ENCODE results near the gene SLC2A4RG. TPM values are rescaled to one million over a fixed set of nuclear protein-coding genes. Genes with fewer than 3 reads are reported as not detected.
"Not testable (repeated sequence)": the region's sequence is repeated elsewhere in the genome, so short reads cannot be mapped to it uniquely, and the experiment has no call there.

The SLC2A4RG gene
- total RNA-seq, 1 donor from 2014 or later, result 53.0 TPM

DNA sequence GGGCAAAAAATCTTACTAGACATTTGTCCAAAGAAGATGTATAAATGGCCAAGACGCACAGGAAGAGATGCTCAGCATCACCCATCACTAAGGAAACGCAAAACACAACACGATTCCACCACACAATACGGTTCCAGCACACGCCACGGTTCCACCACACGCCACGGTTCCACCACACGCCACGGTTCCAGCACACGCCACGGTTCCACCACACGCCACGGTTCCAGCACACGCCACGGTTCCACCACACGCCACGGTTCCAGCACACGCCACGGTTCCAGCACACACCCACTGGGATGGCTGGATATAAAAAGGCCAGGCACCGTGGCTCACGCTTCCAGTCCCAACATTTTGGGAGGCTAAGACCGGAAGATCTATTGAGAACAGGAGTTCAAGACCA is 37.3 kb downstream of the SLC2A4RG start:
- DNase-seq (ENCODE audit: low spot score); H3K27me3 Mint-ChIP-seq (ENCODE audit: low read depth); H3K4me1 Mint-ChIP-seq (ENCODE audit: low read depth); H3K36me3 Mint-ChIP-seq (ENCODE audit: low read depth); H3K9me3 Mint-ChIP-seq; H3K27ac Mint-ChIP-seq; H3K4me3 Mint-ChIP-seq (ENCODE audit: low read depth); intact Hi-C loops (cut with micrococcal nuclease): not testable (repeated sequence)

DNA sequence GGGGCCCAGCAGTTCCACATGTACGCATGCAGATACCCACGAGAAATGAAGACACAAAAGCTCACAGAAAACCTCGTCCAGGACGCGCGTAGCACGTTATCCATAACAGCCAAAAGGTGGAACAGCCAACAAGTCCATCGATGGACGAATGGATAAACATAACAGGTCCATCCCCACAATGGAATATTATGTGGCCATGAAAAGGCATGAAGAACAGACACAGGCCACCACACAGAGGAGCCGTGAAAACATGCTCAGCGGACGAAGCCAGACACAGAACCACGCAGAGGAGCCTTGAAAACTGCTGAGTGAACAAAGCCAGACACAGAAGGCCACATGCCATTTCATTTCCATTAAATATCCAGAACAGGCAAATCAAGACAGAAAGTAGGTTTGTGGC is 38.0 kb downstream of the SLC2A4RG start:
- H3K27ac Mint-ChIP-seq, result no peak overlapping the region
- H3K4me3 Mint-ChIP-seq (ENCODE audit: low read depth), result no peak overlapping the region
- peaks cover 3% of the 10 kb centered on the region for H3K4me1 Mint-ChIP-seq (ENCODE audit: low read depth)
- intact Hi-C loops (cut with micrococcal nuclease), result no loop called here
- H3K27me3 Mint-ChIP-seq (ENCODE audit: low read depth), result no peaks in the 10 kb centered on the region
- no peaks in the 10 kb centered on the region for H3K9me3 Mint-ChIP-seq
- no peak for DNase-seq (ENCODE audit: low spot score)
- H3K36me3 Mint-ChIP-seq (ENCODE audit: low read depth), result no peaks in the 10 kb centered on the region

DNA sequence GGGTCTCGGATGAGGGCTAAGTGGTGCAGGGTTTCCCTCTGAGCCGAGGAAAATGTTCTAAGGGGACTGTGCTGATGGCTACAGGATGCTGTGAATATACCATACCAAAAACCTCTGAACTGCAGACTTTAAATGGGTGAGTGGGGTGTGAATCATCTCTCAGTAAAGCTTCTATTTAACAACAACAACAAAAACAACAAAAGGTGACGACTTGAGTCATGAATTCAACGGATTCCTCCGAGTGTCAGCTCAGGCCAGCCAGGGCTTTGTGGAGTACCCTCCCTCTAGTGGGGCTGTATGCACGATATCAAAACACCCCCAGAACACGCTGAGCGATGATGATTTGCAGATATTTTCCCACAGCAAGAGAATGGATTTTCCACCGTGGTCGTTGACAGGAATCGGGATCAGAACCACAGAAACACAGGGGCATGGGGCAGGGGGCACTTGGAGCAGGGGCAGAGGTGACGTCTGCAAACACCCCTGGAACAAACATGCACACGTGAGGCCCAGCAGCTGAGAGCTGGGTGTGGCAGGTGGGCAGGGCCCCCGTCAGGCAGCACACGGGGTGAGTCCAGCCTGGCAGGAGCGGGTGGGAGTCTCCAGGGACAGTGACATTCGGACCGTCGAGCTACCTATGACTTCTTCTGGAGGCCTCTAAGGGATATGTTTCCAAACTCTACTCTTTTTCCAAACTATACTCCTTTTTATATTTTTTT is 38.6 kb downstream of the SLC2A4RG start:
- no peak overlapping the region for H3K4me3 Mint-ChIP-seq (ENCODE audit: low read depth)
- no peaks in the 10 kb centered on the region for H3K36me3 Mint-ChIP-seq (ENCODE audit: low read depth)
- intact Hi-C loops (cut with micrococcal nuclease), result no loop called here
- no peak for DNase-seq (ENCODE audit: low spot score)
- peaks cover 3% of the 10 kb centered on the region for H3K4me1 Mint-ChIP-seq (ENCODE audit: low read depth)
- no peak overlapping the region for H3K27ac Mint-ChIP-seq
- no peaks in the 10 kb centered on the region for H3K9me3 Mint-ChIP-seq
- H3K27me3 Mint-ChIP-seq (ENCODE audit: low read depth), result no peaks in the 10 kb centered on the region

DNA sequence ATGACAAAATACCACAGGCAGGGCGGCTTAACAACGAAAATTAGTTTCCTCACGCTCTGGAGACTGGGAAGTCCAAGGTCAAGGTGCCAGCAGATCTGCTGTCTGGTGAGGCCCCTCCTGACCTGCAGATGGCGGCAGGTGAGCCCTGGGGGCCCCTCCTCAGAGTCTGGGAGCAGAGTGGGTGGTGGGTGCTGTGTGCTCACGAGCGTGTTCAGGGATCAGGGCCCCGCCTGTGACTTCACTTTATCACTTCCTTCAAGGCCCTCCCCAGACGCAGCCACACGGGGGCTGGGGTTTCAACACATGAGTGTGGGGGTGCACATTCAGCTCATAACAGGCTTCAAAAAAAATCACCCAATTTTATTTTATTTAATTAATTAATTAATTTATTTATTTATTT is 39.3 kb downstream of the SLC2A4RG start:
- H3K4me1 Mint-ChIP-seq (ENCODE audit: low read depth), result peaks cover 3% of the 10 kb centered on the region
- H3K9me3 Mint-ChIP-seq, result no peaks in the 10 kb centered on the region
- intact Hi-C loops (cut with micrococcal nuclease), result no loop called here
- no peak overlapping the region for H3K27ac Mint-ChIP-seq
- no peak overlapping the region for H3K4me3 Mint-ChIP-seq (ENCODE audit: low read depth)
- H3K36me3 Mint-ChIP-seq (ENCODE audit: low read depth), result no peaks in the 10 kb centered on the region
- no peak for DNase-seq (ENCODE audit: low spot score)
- no peaks in the 10 kb centered on the region for H3K27me3 Mint-ChIP-seq (ENCODE audit: low read depth)

DNA sequence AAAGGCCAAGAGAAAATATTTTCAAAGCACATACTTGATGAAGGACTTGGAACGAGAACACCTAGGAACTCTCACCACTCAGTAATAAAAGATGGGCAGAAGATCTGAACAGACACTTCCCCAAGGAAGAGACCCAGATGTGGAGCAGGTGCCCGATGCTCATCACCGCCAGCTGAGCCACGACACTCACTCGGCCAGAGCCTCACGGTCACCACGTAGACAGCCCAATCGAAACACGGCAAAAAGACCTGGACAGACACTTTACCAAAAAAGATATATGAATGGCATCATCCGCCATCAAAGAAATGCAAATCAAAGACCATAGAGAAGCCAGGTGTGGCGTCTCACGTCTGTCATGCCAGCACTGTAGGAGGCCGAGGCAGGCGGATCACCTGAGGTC is 41.6 kb downstream of the SLC2A4RG start:
- DNase-seq (ENCODE audit: low spot score), result no peak
- intact Hi-C loops (cut with micrococcal nuclease), result no loop called here
- Mint-ChIP-seq H3K27me3 (ENCODE audit: low read depth) (no peaks in the 10 kb centered on the region), H3K4me3 (ENCODE audit: low read depth) (no peak overlapping the region), H3K9me3 (no peaks in the 10 kb centered on the region), H3K36me3 (ENCODE audit: low read depth) (no peaks in the 10 kb centered on the region), H3K4me1 (ENCODE audit: low read depth) (peaks cover 5% of the 10 kb centered on the region), H3K27ac (no peak overlapping the region)

DNA sequence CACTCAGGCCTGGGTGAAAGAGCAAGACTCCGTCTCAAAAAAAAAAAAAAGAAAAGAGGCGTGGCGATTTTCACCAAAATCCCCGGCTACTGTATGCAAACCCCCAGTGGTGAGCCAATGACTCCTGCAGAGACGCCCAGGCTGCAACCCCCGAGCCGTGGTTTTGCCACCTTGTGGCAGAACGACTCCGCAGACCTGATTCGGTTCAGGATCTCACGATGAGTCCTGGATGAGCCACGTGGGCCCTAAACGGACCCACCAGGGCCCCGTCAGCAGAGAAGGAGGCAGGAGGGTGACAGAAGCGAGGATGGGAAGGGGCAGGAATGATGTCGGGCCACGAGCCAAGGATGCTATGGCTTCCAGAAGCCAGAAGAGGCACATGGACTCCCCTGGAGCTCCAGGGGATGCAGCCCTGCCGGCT is 42.5 kb downstream of the SLC2A4RG start:
- no peaks in the 10 kb centered on the region for H3K9me3 Mint-ChIP-seq
- DNase-seq (ENCODE audit: low spot score), result no peak
- no peak overlapping the region for H3K4me3 Mint-ChIP-seq (ENCODE audit: low read depth)
- H3K36me3 Mint-ChIP-seq (ENCODE audit: low read depth), result no peaks in the 10 kb centered on the region
- intact Hi-C loops (cut with micrococcal nuclease), result no loop called here
- H3K27ac Mint-ChIP-seq, result no peak overlapping the region
- no peaks in the 10 kb centered on the region for H3K27me3 Mint-ChIP-seq (ENCODE audit: low read depth)
- peaks cover 5% of the 10 kb centered on the region for H3K4me1 Mint-ChIP-seq (ENCODE audit: low read depth)

DNA sequence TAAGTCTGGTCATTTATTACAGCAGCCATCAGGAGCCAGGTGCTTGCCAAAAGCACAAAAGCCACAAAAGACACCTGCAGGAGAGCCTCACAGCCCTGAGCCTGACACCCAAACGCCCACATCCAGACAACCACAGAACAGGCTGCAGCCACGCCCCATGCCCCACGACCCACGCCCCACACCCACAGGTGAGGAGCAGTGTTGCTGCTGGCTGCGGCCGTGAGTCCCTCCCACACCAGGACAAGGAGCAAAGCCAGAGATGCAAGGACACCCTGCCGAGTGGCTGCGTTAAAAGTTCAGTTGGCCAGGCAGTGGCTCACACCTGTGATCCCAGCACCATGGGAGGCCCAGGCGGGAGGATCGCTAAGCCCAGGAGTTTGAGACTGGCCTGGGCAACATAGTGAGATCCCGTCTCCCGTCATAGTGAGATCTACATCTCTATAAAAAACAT is 43.0 kb downstream of the SLC2A4RG start:
- Mint-ChIP-seq H3K27me3 (ENCODE audit: low read depth) (no peaks in the 10 kb centered on the region), H3K36me3 (ENCODE audit: low read depth) (no peaks in the 10 kb centered on the region), H3K4me3 (ENCODE audit: low read depth) (no peak overlapping the region), H3K27ac (no peak overlapping the region), H3K9me3 (no peaks in the 10 kb centered on the region), H3K4me1 (ENCODE audit: low read depth) (peaks cover 5% of the 10 kb centered on the region)
- intact Hi-C loops (cut with micrococcal nuclease), result no loop called here
- DNase-seq (ENCODE audit: low spot score), result no peak

DNA sequence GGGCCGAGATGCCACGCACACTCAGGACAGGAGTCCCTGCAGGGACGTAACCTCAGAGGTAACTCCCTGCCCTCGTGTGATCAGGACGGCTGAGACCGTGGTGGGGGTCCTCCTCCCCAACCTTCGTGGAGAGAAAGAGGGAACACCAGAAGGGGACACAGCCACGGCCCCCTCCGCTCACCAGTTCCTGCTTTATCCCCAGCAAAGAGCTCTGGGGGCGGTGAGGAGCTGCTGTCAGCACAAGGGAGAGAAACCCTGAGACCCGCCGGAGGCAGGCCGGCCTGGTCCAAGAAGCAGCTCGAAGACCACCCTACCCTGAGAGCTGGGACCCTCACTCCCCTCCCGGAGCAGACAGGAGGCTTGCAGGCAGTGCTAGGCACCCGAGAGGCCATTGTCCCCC is 44.4 kb downstream of the SLC2A4RG start:
- no peaks in the 10 kb centered on the region for H3K9me3 Mint-ChIP-seq
- H3K27ac Mint-ChIP-seq, result no peak overlapping the region

DNA sequence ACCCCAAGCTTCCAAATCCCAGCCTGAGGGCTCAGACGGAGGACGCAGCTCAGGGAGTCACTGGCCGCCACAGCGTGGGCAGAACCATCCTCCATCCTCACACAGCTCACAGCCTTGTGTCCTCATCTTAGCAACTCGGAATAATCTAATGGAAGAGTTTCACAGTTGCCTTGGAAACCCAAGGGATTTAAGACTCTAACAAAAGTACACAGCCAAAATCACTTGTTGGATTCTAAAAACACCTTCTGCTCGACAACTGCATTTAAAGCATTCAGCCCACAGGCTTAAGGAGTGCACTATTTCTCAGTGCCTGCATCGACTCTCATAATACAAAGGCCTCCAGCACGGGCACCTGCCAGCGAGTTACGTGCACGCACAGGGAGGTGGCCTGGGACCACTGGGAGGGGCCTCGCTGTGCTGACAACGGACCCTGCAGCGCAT is 46.1 kb downstream of the SLC2A4RG start:
- DNase-seq (ENCODE audit: low spot score), result no peak
- intact Hi-C loops (cut with micrococcal nuclease), result loop anchor here (2.0 to 5.0 kb wide), 2 partner anchors 82 to 247 kb away; partner anchors contain the start of gene TPD52L2
- H3K4me3 Mint-ChIP-seq (ENCODE audit: low read depth), result no peak overlapping the region
- no peaks in the 10 kb centered on the region for H3K9me3 Mint-ChIP-seq
- no peak overlapping the region for H3K27ac Mint-ChIP-seq
- no peaks in the 10 kb centered on the region for H3K27me3 Mint-ChIP-seq (ENCODE audit: low read depth)
- no peaks in the 10 kb centered on the region for H3K36me3 Mint-ChIP-seq (ENCODE audit: low read depth)
- peaks cover 5% of the 10 kb centered on the region for H3K4me1 Mint-ChIP-seq (ENCODE audit: low read depth)

More for the DNA sequence above, 44.4 kb downstream of the SLC2A4RG start:
- H3K27me3 Mint-ChIP-seq (ENCODE audit: low read depth), result no peaks in the 10 kb centered on the region
- intact Hi-C loops (cut with micrococcal nuclease), result no loop called here
- H3K4me3 Mint-ChIP-seq (ENCODE audit: low read depth), result no peak overlapping the region
- DNase-seq (ENCODE audit: low spot score), result no peak
- no peaks in the 10 kb centered on the region for H3K36me3 Mint-ChIP-seq (ENCODE audit: low read depth)
- peaks cover 5% of the 10 kb centered on the region for H3K4me1 Mint-ChIP-seq (ENCODE audit: low read depth)

DNA sequence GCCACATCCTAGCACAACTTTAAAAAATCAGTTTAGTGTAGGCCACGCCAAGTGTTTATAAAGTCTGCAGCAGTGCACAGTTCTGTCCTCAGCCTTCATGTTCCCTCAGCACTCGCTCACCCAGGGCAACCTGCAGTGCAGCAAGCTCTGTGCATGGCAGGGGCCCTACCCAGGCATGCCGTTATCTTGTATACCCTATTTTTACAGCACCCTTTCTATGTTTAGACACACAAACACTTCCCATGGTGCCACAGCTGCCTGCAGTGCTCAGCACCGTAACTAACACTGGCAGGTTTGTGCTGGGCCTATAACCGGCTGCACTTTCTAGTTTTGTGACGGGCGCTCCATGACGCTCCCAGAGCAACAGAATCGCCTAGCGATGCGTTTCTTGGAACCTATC is 47.7 kb downstream of the SLC2A4RG start:
- DNase-seq (ENCODE audit: low spot score), result no peak
- no peaks in the 10 kb centered on the region for H3K36me3 Mint-ChIP-seq (ENCODE audit: low read depth)
- intact Hi-C loops (cut with micrococcal nuclease), result loop anchor here (2.0 to 5.0 kb wide), 2 partner anchors 80 to 249 kb away; partner anchors contain the start of gene TPD52L2
- no peak overlapping the region for H3K27ac Mint-ChIP-seq
- no peaks in the 10 kb centered on the region for H3K27me3 Mint-ChIP-seq (ENCODE audit: low read depth)
- H3K4me1 Mint-ChIP-seq (ENCODE audit: low read depth), result peaks cover 4% of the 10 kb centered on the region
- H3K4me3 Mint-ChIP-seq (ENCODE audit: low read depth), result no peak overlapping the region
- no peaks in the 10 kb centered on the region for H3K9me3 Mint-ChIP-seq

DNA sequence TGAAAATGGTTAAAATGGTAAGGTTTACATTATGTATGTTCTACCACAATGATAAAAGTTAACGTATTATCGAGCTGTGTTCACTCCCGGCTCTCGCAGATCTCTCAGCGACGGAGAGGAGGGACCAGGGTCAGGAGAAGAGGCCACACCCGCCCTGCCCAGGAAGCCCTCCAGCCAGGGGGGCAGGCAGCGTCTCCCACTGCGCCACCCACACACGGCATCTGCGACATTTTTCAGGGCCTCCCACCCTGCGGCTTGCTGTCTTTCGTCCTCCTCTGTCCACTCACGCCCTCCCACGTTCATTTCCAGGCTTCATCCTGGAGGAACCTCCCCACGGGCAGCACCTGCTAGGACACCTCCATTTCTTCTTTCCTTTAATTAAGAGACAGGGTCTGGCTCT is 48.2 kb downstream of the SLC2A4RG start:
- DNase-seq (ENCODE audit: low spot score), result no peak
- Mint-ChIP-seq H3K9me3 (no peaks in the 10 kb centered on the region), H3K27ac (no peak overlapping the region), H3K27me3 (ENCODE audit: low read depth) (no peaks in the 10 kb centered on the region), H3K4me1 (ENCODE audit: low read depth) (peaks cover 2% of the 10 kb centered on the region), H3K4me3 (ENCODE audit: low read depth) (no peak overlapping the region), H3K36me3 (ENCODE audit: low read depth) (no peaks in the 10 kb centered on the region)
- intact Hi-C loops (cut with micrococcal nuclease), result loop anchor here (2.0 to 5.0 kb wide), 2 partner anchors 80 to 249 kb away; partner anchors contain the start of gene TPD52L2

DNA sequence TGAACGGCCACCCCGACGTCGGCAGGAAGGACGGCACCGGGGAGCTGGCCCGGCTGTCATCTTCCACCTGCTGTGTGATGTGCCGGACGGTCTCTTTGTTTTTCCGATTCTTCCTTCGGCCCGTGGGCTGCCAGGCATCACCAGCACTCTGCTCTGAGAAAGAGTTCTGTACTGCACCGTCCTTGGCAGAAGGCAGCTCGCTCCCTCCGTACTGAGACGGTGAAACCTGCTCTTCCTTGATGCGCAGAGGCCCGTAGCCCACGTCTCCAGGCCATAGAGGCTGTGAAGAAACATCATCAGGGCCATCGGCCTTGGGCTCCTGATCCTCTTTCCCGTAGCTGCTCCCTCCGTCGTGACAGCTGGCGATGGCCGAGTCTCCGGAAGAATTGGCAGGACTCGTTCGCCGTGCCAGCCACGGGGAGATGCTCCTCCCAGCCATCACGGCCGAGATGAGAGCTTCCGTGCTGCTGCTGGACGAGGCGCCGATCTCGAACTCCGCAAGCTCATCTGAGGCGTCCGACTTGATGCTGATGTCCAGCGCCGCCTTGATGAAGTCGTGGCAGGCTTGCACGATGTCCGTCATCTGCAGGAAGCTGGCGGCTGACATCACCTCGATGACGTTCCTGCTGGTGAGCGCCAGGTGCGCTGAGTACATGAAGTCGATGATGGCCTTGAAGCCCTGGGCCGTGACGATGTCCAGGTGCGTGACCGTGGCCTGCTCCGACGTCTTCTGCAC is 50.4 kb downstream of the SLC2A4RG start:
- no peak overlapping the region for H3K4me3 Mint-ChIP-seq (ENCODE audit: low read depth)
- H3K36me3 Mint-ChIP-seq (ENCODE audit: low read depth), result no peaks in the 10 kb centered on the region
- intact Hi-C loops (cut with micrococcal nuclease), result loop anchor here (5.0 kb wide), 1 partner anchor 77 kb away; the partner anchor contains the start of gene TPD52L2
- no peaks in the 10 kb centered on the region for H3K9me3 Mint-ChIP-seq
- H3K27me3 Mint-ChIP-seq (ENCODE audit: low read depth), result peaks cover 7% of the 10 kb centered on the region
- no peak overlapping the region for H3K27ac Mint-ChIP-seq
- DNase-seq (ENCODE audit: low spot score), result no peak
- H3K4me1 Mint-ChIP-seq (ENCODE audit: low read depth), result peaks cover 2% of the 10 kb centered on the region

DNA sequence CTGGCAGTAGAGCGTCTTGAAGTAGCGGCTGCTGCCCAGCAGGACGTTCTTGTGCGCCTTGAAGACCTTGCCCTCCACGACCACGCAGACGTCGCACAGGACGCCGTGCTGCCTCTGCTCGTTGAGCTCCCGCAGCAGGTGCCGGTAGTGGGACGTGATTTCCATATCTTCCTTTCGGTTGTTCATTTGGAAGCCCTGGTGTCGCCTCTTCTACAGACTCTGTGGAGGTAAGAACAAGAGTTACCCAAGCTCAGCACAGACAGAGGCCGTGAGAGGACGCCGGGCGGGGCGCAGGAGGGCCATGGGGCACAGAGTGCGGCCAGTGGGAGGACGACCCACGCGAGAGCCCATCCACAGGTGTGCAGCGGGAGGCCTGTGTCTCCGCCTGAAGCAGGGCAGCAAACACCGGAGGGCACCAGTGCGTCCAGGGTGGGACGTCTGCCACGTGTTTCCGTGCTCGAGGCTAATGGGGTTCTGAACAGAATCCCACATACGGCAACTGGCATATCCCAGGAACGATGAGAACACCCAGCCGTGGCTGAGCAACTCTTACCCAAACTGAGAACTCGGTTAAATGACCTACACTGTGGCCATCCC is 51.1 kb downstream of the SLC2A4RG start:
- H3K27ac Mint-ChIP-seq, result no peak overlapping the region
- intact Hi-C loops (cut with micrococcal nuclease), result no loop called here

More for the DNA sequence above, 51.1 kb downstream of the SLC2A4RG start:
- Mint-ChIP-seq H3K9me3 (no peaks in the 10 kb centered on the region), H3K27me3 (ENCODE audit: low read depth) (peaks cover 10% of the 10 kb centered on the region), H3K4me1 (ENCODE audit: low read depth) (peaks cover 2% of the 10 kb centered on the region), H3K4me3 (ENCODE audit: low read depth) (no peak overlapping the region), H3K36me3 (ENCODE audit: low read depth) (no peaks in the 10 kb centered on the region)
- no peak for DNase-seq (ENCODE audit: low spot score)
